ENCODE data around the gene VAV1. TPM values are rescaled to one million over a fixed set of nuclear protein-coding genes. Genes with fewer than 3 reads are reported as not detected.
"Not testable (repeated sequence)": the region's sequence is repeated elsewhere in the genome, so short reads cannot be mapped to it uniquely, and the experiment has no call there.

Gene VAV1
- total RNA-seq, 6 experiments from 2014 or later: 1.1 to 7.9 (median 3.1) TPM

DNA sequence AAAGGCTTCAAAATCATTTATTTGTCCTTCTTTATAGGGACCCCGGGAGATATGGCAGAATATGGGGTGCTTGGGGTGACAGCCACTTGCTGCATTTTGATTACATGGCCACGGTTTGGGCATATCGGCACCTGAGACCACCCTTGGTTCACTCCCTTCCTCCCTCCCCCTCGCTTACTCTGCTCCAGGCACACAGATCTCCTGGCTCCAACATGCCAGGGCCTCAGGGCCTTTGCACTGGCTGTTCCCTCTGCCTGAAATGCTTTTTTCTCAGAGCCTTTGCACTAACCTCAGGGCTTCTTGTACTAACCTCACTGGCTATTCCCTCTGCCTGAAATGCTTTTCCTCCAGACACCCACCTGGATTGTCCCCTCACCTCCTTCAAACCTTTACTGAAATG, 23.8 kb downstream of the VAV1 start:
- H3K4me3 ChIP-seq: no peak overlapping the region

GRCh38 chr19:6797646-6798045, 25.1 kb downstream of the VAV1 start:
- whole genome bisulfite sequencing (ENCODE audit: insufficient coverage, low coverage, low lambda C conversion rate, missing lambda C conversion rate): 73% methylated on average over 9 of the region's 9 CpGs
- no peaks in the 10 kb centered on the region for H3K4me1 ChIP-seq
- intact Hi-C loops (cut with DNase I): no loop called here
- no peak for DNase-seq
- H3K27me3 ChIP-seq: no peaks in the 10 kb centered on the region
- ATAC-seq: no peak
- H3K36me3 ChIP-seq: no peaks in the 10 kb centered on the region
- no peak overlapping the region for H3K27ac ChIP-seq
- no peaks in the 10 kb centered on the region for H3K9me3 ChIP-seq
- TF ChIP-seq CTCF (IDR thresholded peaks at IDR 0.05) (no peak), POLR2A (IDR thresholded peaks at IDR 0.05) (no peak)
- H3K4me3 ChIP-seq: no peak overlapping the region

More for the DNA sequence above, 23.8 kb downstream of the VAV1 start:
- Histone ChIP-seq H3K4me1 (no peaks in the 10 kb centered on the region), H3K27me3 (no peaks in the 10 kb centered on the region), H3K27ac (no peak overlapping the region), H3K36me3 (no peaks in the 10 kb centered on the region), H3K9me3 (no peaks in the 10 kb centered on the region)
- ATAC-seq (no peak), DNase-seq (no peak)
- intact Hi-C loops (cut with DNase I): no loop called here
- TF ChIP-seq CTCF (IDR thresholded peaks at IDR 0.05): no peak
- TF ChIP-seq POLR2A (IDR thresholded peaks at IDR 0.05): no peak
- WGBS (ENCODE audit: insufficient coverage, low coverage, low lambda C conversion rate, missing lambda C conversion rate): 84% methylated on average over 4 of the region's 4 CpGs

DNA sequence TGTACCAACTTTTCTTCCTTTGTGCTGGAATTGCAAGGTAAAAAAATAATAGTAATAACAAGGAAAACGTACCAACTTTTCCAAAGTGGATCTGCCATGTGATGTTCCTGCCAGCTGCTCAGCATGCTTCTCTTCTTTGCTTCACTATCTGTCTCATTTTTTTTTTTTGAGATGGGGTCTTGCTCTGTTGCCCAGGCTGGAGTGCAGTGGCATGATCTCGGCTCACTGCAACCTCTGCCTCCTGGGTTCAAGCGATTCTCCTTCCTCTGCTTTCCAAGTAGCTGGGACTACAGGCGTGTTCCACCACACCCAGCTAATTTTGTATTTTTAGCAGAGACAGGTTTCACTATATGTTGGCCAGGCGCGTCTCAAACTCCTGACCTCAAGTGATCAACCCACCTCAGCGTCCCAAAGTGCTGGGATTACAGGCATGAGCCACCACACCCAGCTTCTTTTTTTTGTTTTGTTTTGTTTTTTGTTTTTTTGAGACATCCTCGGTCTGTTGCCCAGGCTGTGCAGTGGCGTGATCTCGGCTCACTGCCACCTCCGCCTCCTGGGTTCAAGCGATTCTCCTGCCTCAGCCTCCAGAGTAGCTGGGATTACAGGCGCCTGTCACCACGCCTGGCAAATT, 27.8 kb downstream of the VAV1 start:
- ATAC-seq; H3K27me3 ChIP-seq; H3K9me3 ChIP-seq; DNase-seq; intact Hi-C loops (cut with DNase I); H3K4me3 ChIP-seq; H3K4me1 ChIP-seq; H3K27ac ChIP-seq; H3K36me3 ChIP-seq: not testable (repeated sequence)
- WGBS (ENCODE audit: insufficient coverage, low coverage, low lambda C conversion rate, missing lambda C conversion rate): 51% methylated on average over 7 of the region's 14 CpGs

- DNase-seq (no peak), ATAC-seq (peak in 2 of 4 donors; percentile 4 to 26)
- intact Hi-C loops (cut with DNase I): no loop called here
- H3K36me3 ChIP-seq: no peaks in the 10 kb centered on the region
- TF ChIP-seq CTCF (IDR thresholded peaks at IDR 0.05): no peak
- no peak for TF ChIP-seq POLR2A (IDR thresholded peaks at IDR 0.05)
- H3K27me3 ChIP-seq: no peaks in the 10 kb centered on the region
- 20% methylated on average over 7 of the region's 10 CpGs for WGBS (ENCODE audit: insufficient coverage, low coverage, low lambda C conversion rate, missing lambda C conversion rate)
- H3K9me3 ChIP-seq: no peaks in the 10 kb centered on the region
- no peaks in the 10 kb centered on the region for H3K4me1 ChIP-seq
- H3K4me3 ChIP-seq: peak overlapping the region in 2 of 3 donors; percentile 11 to 26
- peak overlapping the region in 1 of 3 donors; percentile 43 for H3K27ac ChIP-seq
Measured at GRCh38 chr19:6800991-6801484, 28.5 kb downstream of the VAV1 start.

DNA sequence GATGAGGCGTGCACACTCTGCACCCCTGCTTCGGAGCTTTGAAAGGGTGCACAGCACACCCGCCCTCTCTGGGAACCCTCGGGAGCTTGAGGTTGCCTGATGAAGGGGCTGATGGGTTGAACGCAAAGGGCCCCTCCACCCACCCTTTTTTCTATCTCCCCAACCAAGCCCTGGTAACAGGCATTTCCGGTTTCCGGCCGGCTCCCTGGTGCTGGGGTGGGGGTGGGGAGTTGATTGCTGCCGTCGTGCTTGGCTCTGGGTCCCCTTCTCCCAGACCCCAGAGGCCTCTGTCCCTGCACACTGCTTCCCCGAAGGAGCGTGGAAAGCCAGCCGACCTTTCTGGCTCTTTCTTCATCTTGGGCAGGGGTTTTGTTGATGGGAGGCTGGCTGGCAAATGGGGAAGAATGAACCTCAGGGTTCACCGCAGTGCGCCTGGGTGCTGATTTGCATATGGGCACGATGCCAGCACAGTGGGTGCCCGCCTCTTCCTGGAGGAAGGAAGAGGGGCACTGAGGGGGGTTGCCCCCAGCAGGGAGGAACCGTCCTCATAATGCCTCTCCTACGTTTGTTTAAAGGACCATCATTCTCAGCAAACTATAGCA, 29.1 kb downstream of the VAV1 start:
- Histone ChIP-seq H3K4me3 (peak overlapping the region in 2 of 3 donors; percentile 11 to 26), H3K4me1 (no peaks in the 10 kb centered on the region), H3K36me3 (no peaks in the 10 kb centered on the region), H3K27me3 (no peaks in the 10 kb centered on the region), H3K9me3 (no peaks in the 10 kb centered on the region), H3K27ac (peak overlapping the region in 1 of 3 donors; percentile 43)
- intact Hi-C loops (cut with DNase I): no loop called here
- DNase-seq (peak; percentile 72 to 78 (median 75)), ATAC-seq (peak; percentile 64 to 68 (median 65))
- WGBS (ENCODE audit: insufficient coverage, low coverage, low lambda C conversion rate, missing lambda C conversion rate): 4% methylated on average over 10 of the region's 19 CpGs
- no peak for TF ChIP-seq CTCF (IDR thresholded peaks at IDR 0.05)
- TF ChIP-seq POLR2A (IDR thresholded peaks at IDR 0.05): no peak
